ENCODE measurements around the gene ADNP. TPM values are rescaled to one million over a fixed set of nuclear protein-coding genes. Genes with fewer than 3 reads are reported as not detected.

Gene ADNP
- total and polyA plus RNA-seq, 2 donors (not counting 1 experiment from before 2014, with no cell fraction given), result 20.4 to 94.8 TPM

DNA sequence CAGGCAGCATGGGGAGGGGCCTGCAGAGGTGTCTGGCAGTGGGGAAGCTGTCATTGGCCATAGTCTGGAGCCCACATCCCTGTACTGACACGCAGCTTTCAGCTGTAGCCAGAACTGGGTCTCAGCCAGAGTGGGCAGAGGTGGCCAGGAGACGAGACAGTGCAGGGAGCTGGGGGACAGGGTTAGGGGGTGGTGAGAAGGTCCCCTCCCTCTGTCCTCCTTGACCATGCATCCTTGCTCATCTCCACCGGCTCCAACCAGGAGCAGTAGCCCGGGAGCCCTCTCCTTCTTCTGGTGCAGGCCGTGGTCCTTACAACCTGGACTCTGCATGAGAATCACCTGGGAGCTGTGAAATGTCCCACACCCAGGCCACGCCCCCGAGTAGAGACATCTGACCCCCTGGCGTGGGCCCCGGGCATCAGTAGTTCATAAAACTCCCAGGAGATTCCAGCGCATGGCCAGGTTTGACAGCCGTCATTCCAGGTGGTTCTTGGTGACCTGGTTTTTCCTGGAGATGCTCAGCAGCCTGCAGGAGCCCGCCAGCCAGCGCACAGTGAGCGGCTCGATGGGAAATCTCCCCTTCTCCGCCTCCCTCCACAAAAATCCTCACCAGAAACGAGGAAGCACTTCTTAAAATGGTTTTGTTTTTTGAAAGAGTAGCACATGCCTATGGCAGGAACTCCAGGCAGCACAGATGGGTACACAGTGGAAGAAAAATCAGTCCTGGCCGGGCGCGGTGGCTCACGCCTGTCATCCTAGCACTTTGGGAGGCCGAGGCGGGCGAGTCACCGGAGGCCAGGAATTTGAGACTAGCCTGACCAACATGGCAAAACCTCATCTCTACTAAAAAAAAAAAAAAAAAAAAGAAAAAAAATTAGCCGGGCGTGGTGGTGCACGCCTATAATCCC, 56.2 kb downstream of the ADNP start:
- H3K4me3 ChIP-seq (ENCODE audit: control extremely low read depth in 1 of 5, extremely low read depth in 1 of 5, insufficient read depth in 1 of 5, low read depth in 2 of 5, low read length in 4 of 5), result no peak overlapping the region
- ChIA-PET CTCF (no interaction called here), POLR2A (no interaction called here)
- H3K4me1 ChIP-seq (ENCODE audit: control insufficient read depth in 2 of 2, insufficient read depth in 2 of 2, low read length in 2 of 2), result peaks cover 10 to 32% of the 10 kb centered on the region in 2 donors
- Mint-ChIP-seq H3K9me3 (ENCODE audit: insufficient read depth) (no peaks in the 10 kb centered on the region), H3K4me3 (no peak overlapping the region), H3K27me3 (no peaks in the 10 kb centered on the region), H3K4me1 (peaks cover 18% of the 10 kb centered on the region), H3K27ac (peak overlapping the region; percentile 59)
- H3K9ac ChIP-seq (ENCODE audit: low read length), result no peak overlapping the region
- no peak overlapping the region for H3K4me2 ChIP-seq (replicated peaks; ENCODE audit: low read depth, low read length, poor library complexity, severe bottlenecking)
- H3K36me3 ChIP-seq (replicated peaks in 1 of 2; ENCODE audit: control extremely low read depth in 1 of 2, control insufficient read depth in 1 of 2, extremely low read depth in 1 of 2, insufficient read depth in 2 of 2, low read length in 1 of 2), result peaks cover 0 to 50% of the 10 kb centered on the region in 2 experiments
- H3K27ac ChIP-seq (ENCODE audit: low read length in 2 of 2), result no peak overlapping the region
- peaks cover 30% of the 10 kb centered on the region for H4K20me1 ChIP-seq (ENCODE audit: control insufficient read depth, insufficient read depth, low read length, poor library complexity, severe bottlenecking)
- no peak for ATAC-seq (ENCODE audit: low read depth)
- DNase-seq, result no peak
- no peaks in the 10 kb centered on the region for H3K9me3 ChIP-seq (ENCODE audit: control extremely low read depth in 1 of 3, control insufficient read depth in 2 of 3, insufficient read depth in 1 of 3, low read length in 2 of 3)
- intact Hi-C loops (cut with micrococcal nuclease), result no loop called here
- no peaks in the 10 kb centered on the region for H3K27me3 ChIP-seq (replicated peaks in 1 of 4; ENCODE audit: control extremely low read depth in 1 of 4, control insufficient read depth in 3 of 4, insufficient read depth in 4 of 4, low read length in 3 of 4)
- WGBS (ENCODE audit: insufficient coverage), result 84% methylated on average over 17 of the region's 28 CpGs
- H3K79me2 ChIP-seq (ENCODE audit: control insufficient read depth, insufficient read depth, low read length), result peaks cover 26% of the 10 kb centered on the region
- no peak overlapping the region for H2AFZ ChIP-seq (ENCODE audit: insufficient read depth, low read depth, low read length, poor library complexity, severe bottlenecking)
- TF ChIP-seq EZH2 (IDR thresholded peaks at IDR 0.05; ENCODE audit: borderline replicate concordance, insufficient read depth, low read depth, low read length, poor library complexity, severe bottlenecking), result no peak
- TF ChIP-seq, protein P1, sequence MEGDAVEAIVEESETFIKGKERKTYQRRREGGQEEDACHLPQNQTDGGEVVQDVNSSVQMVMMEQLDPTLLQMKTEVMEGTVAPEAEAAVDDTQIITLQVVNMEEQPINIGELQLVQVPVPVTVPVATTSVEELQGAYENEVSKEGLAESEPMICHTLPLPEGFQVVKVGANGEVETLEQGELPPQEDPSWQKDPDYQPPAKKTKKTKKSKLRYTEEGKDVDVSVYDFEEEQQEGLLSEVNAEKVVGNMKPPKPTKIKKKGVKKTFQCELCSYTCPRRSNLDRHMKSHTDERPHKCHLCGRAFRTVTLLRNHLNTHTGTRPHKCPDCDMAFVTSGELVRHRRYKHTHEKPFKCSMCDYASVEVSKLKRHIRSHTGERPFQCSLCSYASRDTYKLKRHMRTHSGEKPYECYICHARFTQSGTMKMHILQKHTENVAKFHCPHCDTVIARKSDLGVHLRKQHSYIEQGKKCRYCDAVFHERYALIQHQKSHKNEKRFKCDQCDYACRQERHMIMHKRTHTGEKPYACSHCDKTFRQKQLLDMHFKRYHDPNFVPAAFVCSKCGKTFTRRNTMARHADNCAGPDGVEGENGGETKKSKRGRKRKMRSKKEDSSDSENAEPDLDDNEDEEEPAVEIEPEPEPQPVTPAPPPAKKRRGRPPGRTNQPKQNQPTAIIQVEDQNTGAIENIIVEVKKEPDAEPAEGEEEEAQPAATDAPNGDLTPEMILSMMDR (IDR thresholded peaks at IDR 0.05), result no peak

DNA sequence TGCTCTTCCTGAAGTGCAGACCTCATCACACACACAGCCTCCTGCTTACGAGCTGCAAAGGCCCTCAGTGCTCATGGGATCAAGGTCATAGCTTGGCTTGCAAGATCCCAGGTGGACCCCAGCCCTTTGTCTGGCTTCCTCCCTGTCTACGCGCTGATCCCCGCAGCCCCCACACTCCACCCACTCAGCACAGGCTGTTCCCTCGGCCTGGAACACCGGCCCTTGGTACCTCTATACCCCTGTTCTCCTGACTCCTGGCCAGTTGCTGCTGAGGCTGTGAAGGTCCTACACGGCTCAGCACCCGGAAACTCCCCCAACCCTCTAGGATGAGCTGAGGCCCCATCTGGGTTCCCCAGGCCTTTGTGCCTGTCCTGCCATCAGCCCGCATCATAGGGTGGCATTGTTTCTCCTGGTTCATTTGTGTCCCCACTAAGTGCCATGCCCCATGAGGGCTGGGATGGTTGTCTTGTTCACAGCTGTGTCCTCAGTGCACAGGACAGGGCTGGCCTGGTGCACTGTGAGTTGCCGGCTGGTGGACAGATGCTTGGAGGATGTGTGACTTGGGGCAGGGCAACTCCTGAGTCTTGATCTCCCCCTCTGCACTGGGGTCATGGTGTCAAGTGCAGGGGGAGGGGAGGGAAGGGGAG, 57.0 kb downstream of the ADNP start:
- TF ChIP-seq, protein P1 (IDR thresholded peaks at IDR 0.05), result no peak
- no peak for TF ChIP-seq EZH2 (IDR thresholded peaks at IDR 0.05; ENCODE audit: borderline replicate concordance, insufficient read depth, low read depth, low read length, poor library complexity, severe bottlenecking)
- WGBS (ENCODE audit: insufficient coverage), result 95% methylated on average over 10 of the region's 10 CpGs
- H3K27ac Mint-ChIP-seq, result peak overlapping the region; percentile 59
- Histone ChIP-seq H3K9me3 (ENCODE audit: control extremely low read depth in 1 of 3, control insufficient read depth in 2 of 3, insufficient read depth in 1 of 3, low read length in 2 of 3) (no peaks in the 10 kb centered on the region), H3K4me1 (ENCODE audit: control insufficient read depth in 2 of 2, insufficient read depth in 2 of 2, low read length in 2 of 2) (peaks cover 10 to 32% of the 10 kb centered on the region in 2 donors), H3K4me3 (ENCODE audit: control extremely low read depth in 1 of 5, extremely low read depth in 1 of 5, insufficient read depth in 1 of 5, low read depth in 2 of 5, low read length in 4 of 5) (no peak overlapping the region), H3K27me3 (replicated peaks in 1 of 4; ENCODE audit: control extremely low read depth in 1 of 4, control insufficient read depth in 3 of 4, insufficient read depth in 4 of 4, low read length in 3 of 4) (no peaks in the 10 kb centered on the region), H3K4me2 (replicated peaks; ENCODE audit: low read depth, low read length, poor library complexity, severe bottlenecking) (no peak overlapping the region), H3K9ac (ENCODE audit: low read length) (no peak overlapping the region), H3K79me2 (ENCODE audit: control insufficient read depth, insufficient read depth, low read length) (peaks cover 31% of the 10 kb centered on the region), H2AFZ (ENCODE audit: insufficient read depth, low read depth, low read length, poor library complexity, severe bottlenecking) (no peak overlapping the region), H3K27ac (ENCODE audit: low read length in 2 of 2) (no peak overlapping the region), H4K20me1 (ENCODE audit: control insufficient read depth, insufficient read depth, low read length, poor library complexity, severe bottlenecking) (peaks cover 36% of the 10 kb centered on the region), H3K36me3 (replicated peaks in 1 of 2; ENCODE audit: control extremely low read depth in 1 of 2, control insufficient read depth in 1 of 2, extremely low read depth in 1 of 2, insufficient read depth in 2 of 2, low read length in 1 of 2) (peaks cover 0 to 46% of the 10 kb centered on the region in 2 experiments)
- peaks cover 21% of the 10 kb centered on the region for H3K4me1 Mint-ChIP-seq
- no peak for DNase-seq
- H3K4me3 Mint-ChIP-seq, result no peak overlapping the region
- CTCF ChIA-PET, result interaction anchor here (2.1 kb wide), 1 partner anchor 10 kb away, joined by 5 read pairs; no protein-coding TSS in a partner anchor
- intact Hi-C loops (cut with micrococcal nuclease), result no loop called here
- H3K27me3 Mint-ChIP-seq, result no peaks in the 10 kb centered on the region
- ATAC-seq (ENCODE audit: low read depth), result no peak
- H3K9me3 Mint-ChIP-seq (ENCODE audit: insufficient read depth), result no peaks in the 10 kb centered on the region
- POLR2A ChIA-PET, result no interaction called here

Measured in B cell (primary cell).